ENCODE results near the gene R3HDM2.
A peak's percentile ranks its signal among the peaks of the same experiment; 100 is the strongest.

R3HDM2 gene

GRCh38 chr12:57216014-57216911 lies 214.6 kb downstream of the R3HDM2 start, which contains the start of gene NXPH4:
TSS of gene NXPH4 (plus strand) at chr12:57216794. CDS start at chr12:57216970, 176 bp downstream.
- DNase-seq (ENCODE audit: low spot score): peak; percentile 82

DNA sequence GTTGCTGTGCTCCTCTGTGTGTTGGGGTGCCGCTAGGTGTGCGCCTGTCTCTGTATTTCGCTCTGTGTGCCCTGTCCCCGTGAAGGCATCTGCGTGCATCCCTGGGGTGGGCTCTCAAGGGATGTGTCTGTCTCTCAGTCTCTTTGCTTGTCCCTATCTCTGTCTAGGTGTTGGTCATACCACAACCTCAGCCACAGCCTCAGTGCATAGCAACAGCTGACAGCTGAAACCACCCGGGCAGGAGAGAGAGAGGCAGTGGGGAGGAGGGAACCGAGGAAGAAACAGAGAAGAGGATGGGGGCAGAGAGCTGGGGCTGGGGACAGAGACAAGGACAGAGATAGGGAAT lies 215.2 kb downstream of the R3HDM2 start:
- DNase-seq (ENCODE audit: low spot score): no peak

GRCh38 chr12:57215065-57215464 lies 215.8 kb downstream of the R3HDM2 start:
- DNase-seq (ENCODE audit: low spot score): no peak

GRCh38 chr12:57214398-57214781 lies 216.5 kb downstream of the R3HDM2 start:
- DNase-seq (ENCODE audit: low spot score): peak; percentile 87

DNA sequence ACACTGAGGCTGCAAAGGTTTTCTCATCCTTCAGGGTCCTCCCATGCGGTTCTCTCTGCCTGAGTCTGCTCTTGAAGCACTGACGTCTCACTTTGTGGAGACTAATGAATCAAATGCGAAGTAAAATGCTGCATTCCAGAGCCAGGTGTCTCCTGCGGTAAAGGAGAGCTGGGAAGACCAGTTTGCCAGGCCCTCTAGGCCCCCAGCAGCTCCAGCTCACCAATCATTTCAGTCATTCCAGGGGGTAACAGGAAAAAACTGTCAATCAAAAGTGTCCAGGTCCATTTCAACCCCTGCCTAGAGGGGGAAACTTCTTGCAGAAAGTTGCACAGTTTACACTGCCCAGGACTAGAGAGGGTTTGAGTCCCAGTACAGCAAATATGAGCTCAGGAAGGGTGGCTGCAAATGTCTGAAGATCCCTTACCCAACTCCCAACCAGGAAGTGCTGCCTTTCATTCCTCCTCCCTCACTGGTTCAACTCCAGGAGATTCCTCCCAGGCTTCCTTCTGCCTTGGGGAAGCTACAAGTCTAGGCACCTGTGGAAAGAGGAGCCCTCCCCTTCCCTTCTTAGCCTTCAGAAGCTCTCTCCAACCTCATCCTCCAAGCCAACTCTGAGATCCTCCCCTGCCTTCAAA lies 217.0 kb downstream of the R3HDM2 start:
- DNase-seq (ENCODE audit: low spot score): no peak

- DNase-seq (ENCODE audit: low spot score): peak; percentile 92
Observed at GRCh38 chr12:57213058-57213715, 217.7 kb downstream of the R3HDM2 start.

- DNase-seq (ENCODE audit: low spot score): no peak
Observed at GRCh38 chr12:57212701-57213057, 218.2 kb downstream of the R3HDM2 start.

GRCh38 chr12:57211791-57212700 lies 218.8 kb downstream of the R3HDM2 start:
- DNase-seq (ENCODE audit: low spot score): no peak

DNA sequence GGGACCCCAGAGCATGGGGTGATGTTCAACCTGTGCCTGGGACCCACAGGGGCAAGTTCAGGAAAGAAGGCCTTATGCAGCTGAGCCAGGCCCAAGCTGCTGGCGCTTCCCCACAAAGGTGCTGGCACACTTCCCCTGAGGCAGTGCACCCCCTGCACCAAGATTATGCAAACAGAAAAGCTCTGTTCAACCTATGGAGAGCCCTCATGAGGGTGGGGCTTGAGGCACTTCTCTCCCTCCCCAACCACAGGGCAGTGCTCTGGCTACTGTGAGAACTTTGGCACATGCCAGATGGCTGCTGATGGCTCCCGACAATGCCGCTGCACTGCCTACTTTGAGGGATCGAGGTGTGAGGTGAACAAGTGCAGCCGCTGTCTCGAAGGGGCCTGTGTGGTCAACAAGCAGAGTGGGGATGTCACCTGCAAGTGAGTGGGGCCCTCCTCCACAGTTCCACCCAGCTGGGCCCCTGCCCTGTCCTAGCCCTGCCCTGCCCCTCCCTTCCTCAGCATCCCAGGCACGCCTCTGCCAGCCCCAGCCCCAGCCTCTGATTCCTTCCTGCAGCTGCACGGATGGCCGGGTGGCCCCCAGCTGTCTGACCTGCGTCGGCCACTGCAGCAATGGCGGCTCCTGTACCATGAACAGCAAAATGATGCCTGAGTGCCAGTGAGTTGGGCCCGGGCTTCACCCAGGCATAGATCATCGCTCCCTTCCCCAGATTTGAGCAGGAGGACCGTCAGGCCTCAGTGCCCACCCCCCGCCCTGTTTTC lies 219.7 kb downstream of the R3HDM2 start:
- no peak for DNase-seq (ENCODE audit: low spot score)

GRCh38 chr12:57210461-57210860 lies 220.4 kb downstream of the R3HDM2 start:
- no peak for DNase-seq (ENCODE audit: low spot score)

- DNase-seq (ENCODE audit: low spot score): no peak
Observed at GRCh38 chr12:57209916-57210315, 220.9 kb downstream of the R3HDM2 start.

DNA sequence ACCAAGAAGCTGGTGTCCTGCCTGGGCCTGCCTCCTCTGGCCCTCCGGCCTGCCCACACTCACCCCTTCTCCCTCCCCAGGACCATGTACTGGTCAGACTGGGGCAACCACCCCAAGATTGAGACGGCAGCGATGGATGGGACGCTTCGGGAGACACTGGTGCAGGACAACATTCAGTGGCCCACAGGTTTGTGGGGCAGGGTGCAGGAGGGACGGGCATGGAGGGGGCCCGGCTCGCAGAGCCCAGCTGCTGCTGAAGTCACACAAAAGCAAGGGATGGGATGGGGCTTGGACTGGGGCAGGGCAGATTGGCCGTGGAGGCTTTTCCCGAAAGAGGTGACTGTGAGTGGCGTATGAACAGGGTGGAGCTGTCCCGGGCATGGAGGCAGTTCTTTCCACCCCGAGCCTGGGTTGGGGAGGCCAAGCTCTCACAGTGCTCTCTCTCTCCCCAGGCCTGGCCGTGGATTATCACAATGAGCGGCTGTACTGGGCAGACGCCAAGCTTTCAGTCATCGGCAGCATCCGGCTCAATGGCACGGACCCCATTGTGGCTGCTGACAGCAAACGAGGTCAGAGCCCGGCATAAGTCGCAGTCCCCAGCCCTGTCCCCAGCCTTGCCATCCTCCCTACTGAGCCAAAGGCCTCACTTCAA lies 222.1 kb downstream of the R3HDM2 start:
- no peak for DNase-seq (ENCODE audit: low spot score)

GRCh38 chr12:57207731-57208630 lies 222.9 kb downstream of the R3HDM2 start:
- peak; percentile 59 for DNase-seq (ENCODE audit: low spot score)

GRCh38 chr12:57205931-57206330 lies 224.9 kb downstream of the R3HDM2 start:
- DNase-seq (ENCODE audit: low spot score): no peak

GRCh38 chr12:57205186-57205585 lies 225.7 kb downstream of the R3HDM2 start:
- no peak for DNase-seq (ENCODE audit: low spot score)

- DNase-seq (ENCODE audit: low spot score): no peak
Observed at GRCh38 chr12:57204454-57204853, 226.4 kb downstream of the R3HDM2 start.

GRCh38 chr12:57203791-57204190 lies 227.1 kb downstream of the R3HDM2 start:
- DNase-seq (ENCODE audit: low spot score): no peak
